HEK293 (cell line): ENCODE results near the gene MUC5AC.

Experiments used
- CTCF ChIA-PET: fragments of 350-600 bp; formaldehyde crosslinking; extraction: SDS; loops from one replicate; lab custom pipeline; 2021; ENCODE audit warnings: antibody characterized with exemption; lab: Yijun Ruan, JAX
- POLR2A ChIA-PET: fragments of 300-600 bp; formaldehyde crosslinking; extraction: SDS; loops from one replicate; lab custom pipeline; 2020; ENCODE audit warnings: antibody characterized with exemption, inconsistent platforms; lab: Yijun Ruan, JAX
- H3K27ac ChIP-seq: fragments of 200-500 bp; sonication (Bioruptor generic); 2 replicates; pipeline ENCODE4 v1.5.1; 2014; ENCODE audit warnings: low read depth, low read length, control low read depth, inconsistent platforms; ENCODE audit errors: extremely low read depth
- H3K36me3 ChIP-seq, 2 experiments: fragments of 200-500 bp in 1 of 2; sonication (Bioruptor generic) in 1 of 2; 1 replicate in 1 of 2; 2 replicates in 1 of 2; pipeline ENCODE4 v1.5.1; 2014 to 2017; ENCODE audit warnings: inconsistent platforms in 2 of 2, low read length in 2 of 2; ENCODE audit not compliant: control insufficient read depth in 2 of 2, insufficient read depth in 1 of 2
- H3K4me1 ChIP-seq: fragments of 200-500 bp; sonication (Bioruptor generic); 2 replicates; pipeline ENCODE4 v1.5.1; 2014; ENCODE audit warnings: mild to moderate bottlenecking, low read length, inconsistent platforms; ENCODE audit not compliant: control insufficient read depth, insufficient read depth
- H3K4me3 ChIP-seq: 2 replicates; pipeline ENCODE4 v1.5.1; 2011; ENCODE audit warnings: low read depth, mild to moderate bottlenecking, control low read depth, low read length, moderate library complexity
- H3K9me3 ChIP-seq: fragments of 200-500 bp; sonication (Bioruptor generic); 2 replicates; pipeline ENCODE4 v1.5.1; 2014; ENCODE audit warnings: low read depth, low read length, inconsistent platforms; ENCODE audit not compliant: control insufficient read depth, insufficient read depth
- KLF9 ChIP-seq: fragments of 450-650 bp; formaldehyde crosslinking; IDR thresholded peaks from 2 replicates; pipeline ENCODE4 v1.5.1; 2016; ENCODE audit warnings: missing biosample characterization, missing genetic modification characterization, low read depth
- PRDM10 ChIP-seq: fragments of 450-650 bp; formaldehyde crosslinking; IDR thresholded peaks from 2 replicates; pipeline ENCODE4 v1.5.1; 2016; ENCODE audit warnings: missing biosample characterization, missing genetic modification characterization
- ZNF239 ChIP-seq: fragments of 450-650 bp; formaldehyde crosslinking; IDR thresholded peaks from 2 replicates; pipeline ENCODE4 v1.5.1; 2016; ENCODE audit warnings: missing biosample characterization, missing genetic modification characterization
- ZNF24 ChIP-seq: fragments of 450-650 bp; formaldehyde crosslinking; IDR thresholded peaks from 2 replicates; pipeline ENCODE4 v1.5.1; 2016; ENCODE audit warnings: missing biosample characterization, missing genetic modification characterization
- ZNF292 ChIP-seq: fragments of 450-650 bp; formaldehyde crosslinking; IDR thresholded peaks from 2 replicates; pipeline ENCODE4 v1.5.1; 2016; ENCODE audit warnings: low read depth, missing biosample characterization, missing genetic modification characterization, borderline replicate concordance
- ZNF529 ChIP-seq: fragments of 450-650 bp; formaldehyde crosslinking; IDR thresholded peaks from 2 replicates; pipeline ENCODE4 v1.5.1; 2017; ENCODE audit warnings: missing genetic modification characterization, missing biosample characterization; ENCODE audit not compliant: insufficient replicate concordance
- ZNF621 ChIP-seq: fragments of 450-650 bp; formaldehyde crosslinking; IDR thresholded peaks from 2 replicates; pipeline ENCODE4 v1.5.1; 2017; ENCODE audit warnings: missing biosample characterization, missing genetic modification characterization
- ZNF658 ChIP-seq: fragments of 450-650 bp; formaldehyde crosslinking; IDR thresholded peaks from 2 replicates; pipeline ENCODE4; 2016; ENCODE audit warnings: missing biosample characterization, missing genetic modification characterization
- ZNF76 ChIP-seq: fragments of 450-650 bp; formaldehyde crosslinking; IDR thresholded peaks from 2 replicates; pipeline ENCODE4; 2016; ENCODE audit warnings: low read depth, missing biosample characterization, missing genetic modification characterization, borderline replicate concordance
- ZSCAN16 ChIP-seq: fragments of 450-650 bp; formaldehyde crosslinking; IDR thresholded peaks from 2 replicates; pipeline ENCODE4 v1.5.1; 2016; ENCODE audit warnings: missing biosample characterization, missing genetic modification characterization
- ZSCAN30 ChIP-seq: fragments of 450-650 bp; IDR thresholded peaks from 2 replicates; pipeline ENCODE4 v1.5.1; 2018; ENCODE audit warnings: missing biosample characterization, mild to moderate bottlenecking, missing genetic modification characterization, moderate library complexity
- TF ChIP-seq, protein P1 (sequence below): fragments of 450-650 bp; formaldehyde crosslinking; IDR thresholded peaks from 2 replicates; pipeline ENCODE4 v1.5.1; 2016; ENCODE audit warnings: missing biosample characterization, missing genetic modification characterization
- TF ChIP-seq, protein P2 (sequence below): fragments of 450-650 bp; formaldehyde crosslinking; IDR thresholded peaks from 2 replicates; pipeline ENCODE4 v1.5.1; 2016; ENCODE audit warnings: missing biosample characterization, missing genetic modification characterization
- TF ChIP-seq, protein P3 (sequence below): fragments of 450-650 bp; formaldehyde crosslinking; optimal IDR thresholded peaks from 2 replicates; pipeline ENCODE3; 2016; ENCODE audit warnings: missing biosample characterization, mild to moderate bottlenecking, missing genetic modification characterization
- TF ChIP-seq, protein P4 (sequence below): fragments of 450-650 bp; formaldehyde crosslinking; IDR thresholded peaks from 2 replicates; pipeline ENCODE4 v1.5.1; 2016; ENCODE audit warnings: missing biosample characterization, missing genetic modification characterization
- TF ChIP-seq, protein P5 (sequence below): fragments of 450-650 bp; formaldehyde crosslinking; IDR thresholded peaks from 2 replicates; pipeline ENCODE4 v1.5.1; 2016; ENCODE audit warnings: missing biosample characterization, missing genetic modification characterization

Gene MUC5AC

DNA sequence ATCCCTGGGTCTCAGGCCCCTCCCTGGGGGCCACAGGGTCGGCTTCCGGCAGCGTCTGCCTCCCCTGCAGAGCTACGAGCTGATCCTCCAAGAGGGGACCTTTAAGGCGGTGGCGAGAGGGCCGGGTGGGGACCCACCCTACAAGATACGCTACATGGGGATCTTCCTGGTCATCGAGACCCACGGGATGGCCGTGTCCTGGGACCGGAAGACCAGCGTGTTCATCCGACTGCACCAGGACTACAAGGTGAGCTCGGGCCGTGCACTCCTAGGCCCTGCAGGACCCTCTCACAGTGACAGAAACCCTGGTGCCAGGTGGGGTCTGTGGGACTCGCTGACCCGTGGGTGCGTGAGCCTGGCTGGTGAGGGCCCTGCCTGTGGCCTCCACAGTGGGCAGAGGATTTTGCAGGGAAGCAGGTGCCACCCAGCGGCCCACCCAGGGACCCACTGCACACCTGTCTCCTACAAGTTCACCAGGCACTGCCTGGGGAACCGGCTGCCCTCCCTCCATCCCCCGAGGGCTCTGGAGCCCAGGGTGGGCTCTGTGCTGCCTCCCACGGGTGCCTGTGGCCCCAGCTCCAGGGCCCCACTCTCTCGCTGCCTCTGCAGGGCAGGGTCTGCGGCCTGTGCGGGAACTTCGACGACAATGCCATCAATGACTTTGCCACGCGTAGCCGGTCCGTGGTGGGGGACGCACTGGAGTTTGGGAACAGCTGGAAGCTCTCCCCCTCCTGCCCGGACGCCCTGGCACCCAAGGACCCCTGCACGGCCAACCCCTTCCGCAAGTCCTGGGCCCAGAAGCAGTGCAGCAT is 78.8 kb downstream of the MUC5AC start:
- H3K4me1 ChIP-seq: no peaks in the 10 kb centered on the region
- ChIA-PET POLR2A (interaction anchor here (0.5 kb wide), 1 partner anchor 183 kb away, joined by 15 read pairs; no protein-coding TSS in a partner anchor), CTCF (interaction anchor here (0.7 kb wide), 1 partner anchor 31 kb away, joined by 7 read pairs; no protein-coding TSS in a partner anchor)
- no peaks in the 10 kb centered on the region for H3K9me3 ChIP-seq
- TF ChIP-seq PRDM10 (tag by site-specific recombination) (no peak), ZNF76 (tag by site-specific recombination) (no peak), ZNF658 (tag by site-specific recombination) (no peak), ZNF239 (tag by site-specific recombination) (no peak), ZSCAN30 (no peak), KLF9 (tag by site-specific recombination) (no peak), ZNF292 (no peak), ZNF24 (tag by site-specific recombination) (no peak), ZNF621 (tag by site-specific recombination) (no peak), ZSCAN16 (tag by site-specific recombination) (no peak), ZNF529 (tag by site-specific recombination) (no peak)
- TF ChIP-seq, protein P1, sequence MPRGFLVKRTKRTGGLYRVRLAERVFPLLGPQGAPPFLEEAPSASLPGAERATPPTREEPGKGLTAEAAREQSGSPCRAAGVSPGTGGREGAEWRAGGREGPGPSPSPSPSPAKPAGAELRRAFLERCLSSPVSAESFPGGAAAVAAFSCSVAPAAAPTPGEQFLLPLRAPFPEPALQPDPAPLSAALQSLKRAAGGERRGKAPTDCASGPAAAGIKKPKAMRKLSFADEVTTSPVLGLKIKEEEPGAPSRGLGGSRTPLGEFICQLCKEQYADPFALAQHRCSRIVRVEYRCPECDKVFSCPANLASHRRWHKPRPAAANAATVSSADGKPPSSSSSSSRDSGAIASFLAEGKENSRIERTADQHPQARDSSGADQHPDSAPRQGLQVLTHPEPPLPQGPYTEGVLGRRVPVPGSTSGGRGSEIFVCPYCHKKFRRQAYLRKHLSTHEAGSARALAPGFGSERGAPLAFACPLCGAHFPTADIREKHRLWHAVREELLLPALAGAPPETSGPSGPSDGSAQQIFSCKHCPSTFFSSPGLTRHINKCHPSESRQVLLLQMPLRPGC (tag by site-specific recombination): no peak
- TF ChIP-seq, protein P2, sequence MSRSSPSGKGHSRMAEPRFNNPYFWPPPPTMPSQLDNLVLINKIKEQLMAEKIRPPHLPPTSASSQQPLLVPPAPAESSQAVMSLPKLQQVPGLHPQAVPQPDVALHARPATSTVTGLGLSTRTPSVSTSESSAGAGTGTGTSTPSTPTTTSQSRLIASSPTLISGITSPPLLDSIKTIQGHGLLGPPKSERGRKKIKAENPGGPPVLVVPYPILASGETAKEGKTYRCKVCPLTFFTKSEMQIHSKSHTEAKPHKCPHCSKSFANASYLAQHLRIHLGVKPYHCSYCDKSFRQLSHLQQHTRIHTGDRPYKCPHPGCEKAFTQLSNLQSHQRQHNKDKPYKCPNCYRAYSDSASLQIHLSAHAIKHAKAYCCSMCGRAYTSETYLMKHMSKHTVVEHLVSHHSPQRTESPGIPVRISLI (tag by site-specific recombination): no peak
- TF ChIP-seq, protein P3, sequence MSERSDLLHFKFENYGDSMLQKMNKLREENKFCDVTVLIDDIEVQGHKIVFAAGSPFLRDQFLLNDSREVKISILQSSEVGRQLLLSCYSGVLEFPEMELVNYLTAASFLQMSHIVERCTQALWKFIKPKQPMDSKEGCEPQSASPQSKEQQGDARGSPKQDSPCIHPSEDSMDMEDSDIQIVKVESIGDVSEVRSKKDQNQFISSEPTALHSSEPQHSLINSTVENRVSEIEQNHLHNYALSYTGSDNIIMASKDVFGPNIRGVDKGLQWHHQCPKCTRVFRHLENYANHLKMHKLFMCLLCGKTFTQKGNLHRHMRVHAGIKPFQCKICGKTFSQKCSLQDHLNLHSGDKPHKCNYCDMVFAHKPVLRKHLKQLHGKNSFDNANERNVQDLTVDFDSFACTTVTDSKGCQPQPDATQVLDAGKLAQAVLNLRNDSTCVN (tag by site-specific recombination): no peak
- TF ChIP-seq, protein P4, sequence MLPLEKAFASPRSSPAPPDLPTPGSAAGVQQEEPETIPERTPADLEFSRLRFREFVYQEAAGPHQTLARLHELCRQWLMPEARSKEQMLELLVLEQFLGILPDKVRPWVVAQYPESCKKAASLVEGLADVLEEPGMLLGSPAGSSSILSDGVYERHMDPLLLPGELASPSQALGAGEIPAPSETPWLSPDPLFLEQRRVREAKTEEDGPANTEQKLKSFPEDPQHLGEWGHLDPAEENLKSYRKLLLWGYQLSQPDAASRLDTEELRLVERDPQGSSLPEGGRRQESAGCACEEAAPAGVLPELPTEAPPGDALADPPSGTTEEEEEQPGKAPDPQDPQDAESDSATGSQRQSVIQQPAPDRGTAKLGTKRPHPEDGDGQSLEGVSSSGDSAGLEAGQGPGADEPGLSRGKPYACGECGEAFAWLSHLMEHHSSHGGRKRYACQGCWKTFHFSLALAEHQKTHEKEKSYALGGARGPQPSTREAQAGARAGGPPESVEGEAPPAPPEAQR: no peak
- TF ChIP-seq, protein P5, sequence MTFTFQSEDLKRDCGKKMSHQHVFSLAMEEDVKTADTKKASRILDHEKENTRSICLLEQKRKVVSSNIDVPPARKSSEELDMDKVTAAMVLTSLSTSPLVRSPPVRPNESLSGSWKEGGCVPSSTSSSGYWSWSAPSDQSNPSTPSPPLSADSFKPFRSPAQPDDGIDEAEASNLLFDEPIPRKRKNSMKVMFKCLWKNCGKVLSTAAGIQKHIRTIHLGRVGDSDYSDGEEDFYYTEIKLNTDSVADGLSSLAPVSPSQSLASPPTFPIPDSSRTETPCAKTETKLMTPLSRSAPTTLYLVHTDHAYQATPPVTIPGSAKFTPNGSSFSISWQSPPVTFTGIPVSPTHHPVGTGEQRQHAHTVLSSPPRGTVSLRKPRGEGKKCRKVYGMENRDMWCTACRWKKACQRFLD (tag by site-specific recombination): no peak
- H3K27ac ChIP-seq: no peak overlapping the region
- H3K4me3 ChIP-seq: no peak overlapping the region
- no peaks in the 10 kb centered on the region for H3K36me3 ChIP-seq
